RWPE2 (cell line): ENCODE measurements around the gene ITGAE.

Experiments
- ATAC-seq: fragments of 200-7000 bp; cut with Tn5 transposase; 3 replicates; pipeline ENCODE4 v1.9.1; 2021; ENCODE audit warnings: low read depth
- DNase-seq: peaks from one replicate; pipeline ENCODE4 v3.0.0-alpha.2; 2020; ENCODE audit warnings: low spot score
- H3K27ac ChIP-seq: fragments of 450-650 bp; 2 replicates; pipeline ENCODE4 v1.5.1; 2017; ENCODE audit warnings: mild to moderate bottlenecking; ENCODE audit not compliant: poor library complexity, severe bottlenecking
- H3K27me3 ChIP-seq: fragments of 250-450 bp; sonication (Bioruptor Pico); 2 replicates; pipeline ENCODE4 v1.5.1; 2021; ENCODE audit warnings: mild to moderate bottlenecking, moderate library complexity; ENCODE audit not compliant: insufficient read depth, poor library complexity, severe bottlenecking
- H3K36me3 ChIP-seq: fragments of 250-450 bp; sonication (Bioruptor Pico); 2 replicates; pipeline ENCODE4 v1.5.1; 2020; ENCODE audit warnings: low read depth, mild to moderate bottlenecking, moderate library complexity
- H3K4me1 ChIP-seq: fragments of 250-450 bp; sonication (Bioruptor Pico); 2 replicates; pipeline ENCODE4 v1.5.1; 2021; ENCODE audit warnings: mild to moderate bottlenecking, moderate library complexity; ENCODE audit not compliant: insufficient read depth, poor library complexity, severe bottlenecking
- H3K4me3 ChIP-seq: fragments of 250-450 bp; sonication (Bioruptor Pico); 2 replicates; pipeline ENCODE4 v1.5.1; 2021; ENCODE audit warnings: mild to moderate bottlenecking, moderate library complexity; ENCODE audit not compliant: severe bottlenecking
- H3K9me3 ChIP-seq: fragments of 250-450 bp; sonication (Bioruptor Pico); 2 replicates; pipeline ENCODE4 v1.5.1; 2021; ENCODE audit warnings: mild to moderate bottlenecking, moderate library complexity; ENCODE audit not compliant: severe bottlenecking
- CTCF ChIP-seq: fragments of 450-650 bp; IDR thresholded peaks from one replicate; pipeline ENCODE4 v1.5.1; 2017; ENCODE audit warnings: mild to moderate bottlenecking, moderate library complexity; ENCODE audit not compliant: poor library complexity, severe bottlenecking

The ITGAE gene

GRCh38 chr17:3770466-3770865 lies 30.5 kb downstream of the ITGAE start:
- no peak for DNase-seq
- no peaks in the 10 kb centered on the region for H3K27me3 ChIP-seq
- no peak for ATAC-seq
- TF ChIP-seq CTCF = no peak
- no peak overlapping the region for H3K4me3 ChIP-seq
- H3K27ac ChIP-seq = no peak overlapping the region
- peaks cover 3% of the 10 kb centered on the region for H3K4me1 ChIP-seq
- H3K36me3 ChIP-seq = no peaks in the 10 kb centered on the region
- H3K9me3 ChIP-seq = no peaks in the 10 kb centered on the region

- TF ChIP-seq CTCF = no peak
- H3K4me3 ChIP-seq = no peak overlapping the region
- ATAC-seq = no peak
These were observed 32.2 kb downstream of the ITGAE start for GRCh38 chr17:3768769-3769168.

GRCh38 chr17:3768341-3768740 lies 32.6 kb downstream of the ITGAE start:
- Histone ChIP-seq H3K27me3 (no peaks in the 10 kb centered on the region), H3K27ac (no peak overlapping the region), H3K36me3 (no peaks in the 10 kb centered on the region), H3K9me3 (no peaks in the 10 kb centered on the region), H3K4me1 (no peaks in the 10 kb centered on the region), H3K4me3 (no peak overlapping the region)
- ATAC-seq = no peak
- TF ChIP-seq CTCF = no peak
- DNase-seq = no peak

More at GRCh38 chr17:3768769-3769168, 32.2 kb downstream of the ITGAE start:
- no peak for DNase-seq
- H3K9me3 ChIP-seq = no peaks in the 10 kb centered on the region
- H3K27ac ChIP-seq = no peak overlapping the region
- no peaks in the 10 kb centered on the region for H3K27me3 ChIP-seq
- peaks cover 3% of the 10 kb centered on the region for H3K4me1 ChIP-seq
- no peaks in the 10 kb centered on the region for H3K36me3 ChIP-seq

- H3K4me1 ChIP-seq = no peaks in the 10 kb centered on the region
- ATAC-seq = no peak
These were observed 34.2 kb downstream of the ITGAE start for GRCh38 chr17:3766779-3767178.

More at GRCh38 chr17:3766779-3767178, 34.2 kb downstream of the ITGAE start:
- no peak for DNase-seq
- H3K9me3 ChIP-seq = no peaks in the 10 kb centered on the region
- H3K4me3 ChIP-seq = no peak overlapping the region
- no peaks in the 10 kb centered on the region for H3K27me3 ChIP-seq
- no peaks in the 10 kb centered on the region for H3K36me3 ChIP-seq
- TF ChIP-seq CTCF = no peak
- no peak overlapping the region for H3K27ac ChIP-seq
